Panc1 (cell line): ENCODE results near the gene USH1G. TPM values are rescaled to one million over a fixed set of nuclear protein-coding genes. Genes with fewer than 3 reads are reported as not detected.

Experiments
- ATAC-seq: fragments of 200-7000 bp; cut with Tn5 transposase; 2 replicates; pipeline ENCODE4 v1.9.1; 2020; ENCODE audit warnings: mild to moderate bottlenecking, moderate library complexity
- BruUV-seq: library from RNA; stranded (reverse); fragments of 400-500 nt; replicated peaks from 2 replicates; lab custom pipeline; 2021; lab: Mats Ljungman, UMichigan
- CTCF ChIA-PET: fragments of 300-600 bp; sonication (Branson Sonifier 250); formaldehyde crosslinking; loops from one replicate; lab custom pipeline; 2022; ENCODE audit warnings: antibody characterized with exemption; lab: Charles Lee
- POLR2A ChIA-PET: fragments of 300-600 bp; sonication (Branson Sonifier 250); formaldehyde crosslinking; loops from one replicate; lab custom pipeline; 2022; ENCODE audit warnings: antibody characterized with exemption; lab: Charles Lee
- DNase-seq: peaks from one replicate; pipeline ENCODE4 v3.0.0-alpha.2; 2010; ENCODE audit warnings: low read depth, low spot score
- H3K27ac ChIP-seq: 2 replicates; pipeline ENCODE4 v1.5.1; 2011; ENCODE audit warnings: mild to moderate bottlenecking, low read length, inconsistent platforms
- H3K27me3 ChIP-seq: fragments of 200-500 bp; sonication (Bioruptor generic); 2 replicates; pipeline ENCODE4 v1.6.0; 2014; ENCODE audit warnings: low read length, inconsistent platforms; ENCODE audit not compliant: control insufficient read depth, insufficient read depth
- H3K36me3 ChIP-seq: fragments of 200-500 bp; sonication (Bioruptor generic); 2 replicates; pipeline ENCODE4 v1.5.1; 2014; ENCODE audit warnings: inconsistent platforms, mild to moderate bottlenecking, low read length, moderate library complexity; ENCODE audit not compliant: control insufficient read depth, insufficient read depth
- H3K4me1 ChIP-seq: 2 replicates; pipeline ENCODE4 v1.5.1; 2011; ENCODE audit warnings: inconsistent platforms, mild to moderate bottlenecking, low read length, moderate library complexity; ENCODE audit not compliant: control insufficient read depth, insufficient read depth
- H3K4me3 ChIP-seq, 2 experiments: 2 replicates each; pipeline ENCODE4 v1.5.1; 2011 to 2012; ENCODE audit warnings: low read depth in 2 of 2, low read length in 2 of 2, mild to moderate bottlenecking in 2 of 2, inconsistent platforms in 1 of 2, moderate library complexity in 1 of 2
- H3K9me3 ChIP-seq: fragments of 200-500 bp; sonication (Bioruptor generic); 2 replicates; pipeline ENCODE4 v1.5.1; 2014; ENCODE audit warnings: low read depth, mild to moderate bottlenecking, inconsistent platforms, low read length, moderate library complexity; ENCODE audit not compliant: control insufficient read depth, insufficient read depth
- POLR2AphosphoS5 ChIP-seq: IDR thresholded peaks from 2 replicates; pipeline ENCODE4 v1.6.1; 2012; ENCODE audit warnings: mild to moderate bottlenecking, low read depth, low read length, moderate library complexity
- REST ChIP-seq, 2 experiments: IDR thresholded peaks; 2 replicates each; pipeline ENCODE4 v1.6.1; 2011 to 2012; ENCODE audit warnings: low read depth in 2 of 2, control low read depth in 1 of 2, low read length in 1 of 2, mild to moderate bottlenecking in 1 of 2, moderate library complexity in 1 of 2; ENCODE audit not compliant: insufficient read depth in 1 of 2
- SIN3A ChIP-seq: IDR thresholded peaks from 2 replicates; pipeline ENCODE4 v1.6.1; 2012; ENCODE audit warnings: low read depth, mild to moderate bottlenecking, low read length, moderate library complexity, borderline replicate concordance; ENCODE audit not compliant: insufficient read depth
- TCF7L2 ChIP-seq: IDR thresholded peaks from 2 replicates; pipeline ENCODE4 v1.6.1; 2011; ENCODE audit warnings: mild to moderate bottlenecking, low read depth, low read length, inconsistent platforms
- in situ Hi-C: cut with HindIII; loops from 2 replicates; pipeline ENCODE4 v1.10.0; 2016; ENCODE audit warnings: low sequenced_read_pairs, low pct_unique_long_range_greater_than_20kb
- intact Hi-C: fragments of 100-400 bp; cut with micrococcal nuclease; formaldehyde crosslinking; loops from one replicate; pipeline ENCODE4 v1.10.0; 2022; ENCODE audit not compliant: unreplicated experiment
- total RNA-seq: library from RNA; stranded (reverse); gene quantifications from one replicate; pipeline ENCODE4 v1.2.1, GENCODE V29; 2021; ENCODE audit not compliant: unreplicated experiment
- TF ChIP-seq, protein P1 (sequence below): fragments of 450-650 bp; IDR thresholded peaks from 2 replicates; pipeline ENCODE4 v1.5.1; 2017; ENCODE audit warnings: mild to moderate bottlenecking

The USH1G gene
- total RNA-seq, 1 experiment from 2014 or later = not detected

DNA sequence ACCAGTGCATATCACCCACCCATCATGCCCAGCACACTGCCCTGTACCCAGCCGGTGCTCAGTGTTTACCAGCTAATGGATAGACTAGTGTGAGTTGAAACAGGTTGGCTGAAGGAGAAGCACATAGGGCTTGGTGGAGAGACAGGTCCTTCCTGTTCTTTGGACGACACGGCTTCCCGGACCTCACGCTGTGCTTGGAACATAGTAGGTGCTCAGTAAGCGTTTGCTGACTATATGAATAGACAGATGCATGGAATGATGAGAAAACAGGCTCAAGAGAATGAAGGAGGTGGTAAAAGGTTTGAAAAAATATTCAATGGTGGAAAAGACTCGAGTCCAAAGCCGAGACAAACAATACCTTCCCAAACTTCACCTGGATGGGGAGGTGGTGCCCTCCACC is 22.8 kb downstream of the USH1G start:
- Histone ChIP-seq H3K4me1 (no peaks in the 10 kb centered on the region), H3K36me3 (no peaks in the 10 kb centered on the region), H3K9me3 (no peaks in the 10 kb centered on the region), H3K27me3 (peaks cover under 1% of the 10 kb centered on the region; the same call in 1 of the 2 replicates), H3K27ac (no peak overlapping the region), H3K4me3 (no peak overlapping the region)
- TF ChIP-seq SIN3A (no peak), POLR2AphosphoS5 (no peak), REST (IDR thresholded peaks at IDR 0.05; ENCODE audit: insufficient read depth in 1 of 2, low read depth in 2 of 2, low read length in 1 of 2) (no peak), TCF7L2 (no peak)
- TF ChIP-seq, protein P1, sequence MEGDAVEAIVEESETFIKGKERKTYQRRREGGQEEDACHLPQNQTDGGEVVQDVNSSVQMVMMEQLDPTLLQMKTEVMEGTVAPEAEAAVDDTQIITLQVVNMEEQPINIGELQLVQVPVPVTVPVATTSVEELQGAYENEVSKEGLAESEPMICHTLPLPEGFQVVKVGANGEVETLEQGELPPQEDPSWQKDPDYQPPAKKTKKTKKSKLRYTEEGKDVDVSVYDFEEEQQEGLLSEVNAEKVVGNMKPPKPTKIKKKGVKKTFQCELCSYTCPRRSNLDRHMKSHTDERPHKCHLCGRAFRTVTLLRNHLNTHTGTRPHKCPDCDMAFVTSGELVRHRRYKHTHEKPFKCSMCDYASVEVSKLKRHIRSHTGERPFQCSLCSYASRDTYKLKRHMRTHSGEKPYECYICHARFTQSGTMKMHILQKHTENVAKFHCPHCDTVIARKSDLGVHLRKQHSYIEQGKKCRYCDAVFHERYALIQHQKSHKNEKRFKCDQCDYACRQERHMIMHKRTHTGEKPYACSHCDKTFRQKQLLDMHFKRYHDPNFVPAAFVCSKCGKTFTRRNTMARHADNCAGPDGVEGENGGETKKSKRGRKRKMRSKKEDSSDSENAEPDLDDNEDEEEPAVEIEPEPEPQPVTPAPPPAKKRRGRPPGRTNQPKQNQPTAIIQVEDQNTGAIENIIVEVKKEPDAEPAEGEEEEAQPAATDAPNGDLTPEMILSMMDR = no peak
- ATAC-seq = no peak
- intact Hi-C loops (no loop called here), in situ Hi-C loops (no loop called here)
- no peak for DNase-seq
- ChIA-PET CTCF (no interaction called here), POLR2A (no interaction called here)
- BruUV-seq = no TSS peak

DNA sequence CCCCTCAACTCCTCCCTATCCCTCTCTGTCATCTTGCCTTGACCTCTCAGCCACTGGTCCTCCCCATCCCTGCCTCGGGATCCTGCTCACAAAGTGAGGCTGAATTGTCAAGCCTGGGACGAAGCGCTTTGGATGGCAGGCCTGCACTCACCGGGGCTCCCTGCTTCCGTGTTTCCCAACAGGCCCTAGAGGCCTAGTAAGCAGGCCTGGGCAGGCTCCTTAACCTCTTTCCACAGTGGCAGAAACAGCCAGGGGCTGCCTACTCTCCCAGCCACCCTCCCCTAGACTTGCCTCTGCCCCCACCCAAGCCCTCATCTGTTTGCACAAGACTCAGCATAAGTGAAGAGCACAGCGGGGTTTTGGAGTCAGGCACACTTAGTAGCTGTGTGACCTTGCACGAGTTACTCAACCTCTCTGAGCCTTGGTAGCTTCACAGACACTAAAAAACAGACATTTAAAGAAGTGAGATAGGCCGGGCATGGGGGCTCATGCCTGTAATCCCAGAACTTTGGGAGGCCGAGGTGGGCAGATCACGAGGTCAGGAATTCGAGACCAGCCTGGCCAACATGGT is 24.6 kb downstream of the USH1G start:
- CTCF ChIA-PET = interaction anchor here (0.5 kb wide), 1 partner anchor 62 kb away, joined by 5 read pairs; no protein-coding TSS in a partner anchor
- no peaks in the 10 kb centered on the region for H3K4me1 ChIP-seq
- no peaks in the 10 kb centered on the region for H3K9me3 ChIP-seq
- H3K4me3 ChIP-seq = no peak overlapping the region
- H3K27ac ChIP-seq = no peak overlapping the region
- BruUV-seq = no TSS peak
- DNase-seq = no peak
- in situ Hi-C loops (no loop called here), intact Hi-C loops (no loop called here)
- H3K36me3 ChIP-seq = no peaks in the 10 kb centered on the region
- TF ChIP-seq SIN3A = no peak
- no peak for TF ChIP-seq POLR2AphosphoS5
- TF ChIP-seq, protein P1 = no peak
- TF ChIP-seq TCF7L2 = no peak
- no peak for TF ChIP-seq REST (IDR thresholded peaks at IDR 0.05; ENCODE audit: insufficient read depth in 1 of 2, low read depth in 2 of 2, low read length in 1 of 2)
- POLR2A ChIA-PET = no interaction called here
- no peak for ATAC-seq
- H3K27me3 ChIP-seq = peaks cover 12% of the 10 kb centered on the region
